CD4-positive, alpha-beta T cell treated with Interferon gamma for 1 hour (primary cell): Measurements from ENCODE around the gene OPN4.

Experiments
- DNase-seq: peaks from one replicate; pipeline ENCODE4 v3.0.0-alpha.2; 2020

The OPN4 gene

GRCh38 chr10:86662186-86663045 lies 8.1 kb downstream of the OPN4 start:
- no peak for DNase-seq

GRCh38 chr10:86663046-86663345 lies 8.6 kb downstream of the OPN4 start:
- no peak for DNase-seq

DNA sequence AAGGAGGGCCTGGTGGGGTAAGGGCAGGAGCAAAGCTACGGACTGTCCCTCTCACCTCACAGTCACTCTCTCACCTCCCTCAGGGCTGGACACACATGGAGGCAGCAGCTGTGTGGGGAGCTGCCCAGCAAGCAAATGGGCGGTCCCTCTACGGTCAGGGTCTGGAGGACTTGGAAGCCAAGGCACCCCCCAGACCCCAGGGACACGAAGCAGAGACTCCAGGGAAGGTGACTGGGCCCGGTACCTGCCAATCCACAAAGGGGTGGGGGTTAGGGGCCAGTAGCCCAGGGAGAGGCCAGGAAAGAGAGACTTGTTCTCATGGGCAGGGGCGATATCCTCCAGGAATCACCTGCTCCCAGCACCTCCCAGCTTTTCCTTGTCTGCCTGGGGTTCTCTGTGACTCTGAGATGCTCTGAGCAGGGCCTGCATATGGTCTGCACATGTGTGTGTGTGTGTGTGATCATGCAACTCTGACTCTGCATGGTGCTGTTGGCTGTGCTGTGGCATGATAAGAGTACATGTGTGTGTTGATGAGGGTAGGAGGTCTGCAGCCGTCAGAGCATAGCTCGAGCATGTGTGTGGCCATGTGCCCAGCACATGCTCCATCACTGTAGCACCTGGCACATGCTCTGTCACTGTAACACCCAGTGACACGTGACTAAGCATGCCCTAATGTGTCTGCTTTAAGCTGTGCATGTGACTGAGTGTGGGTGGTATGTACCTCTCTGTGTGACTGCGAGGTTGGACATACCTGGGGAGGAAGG lies 9.4 kb downstream of the OPN4 start:
- DNase-seq = no peak

DNA sequence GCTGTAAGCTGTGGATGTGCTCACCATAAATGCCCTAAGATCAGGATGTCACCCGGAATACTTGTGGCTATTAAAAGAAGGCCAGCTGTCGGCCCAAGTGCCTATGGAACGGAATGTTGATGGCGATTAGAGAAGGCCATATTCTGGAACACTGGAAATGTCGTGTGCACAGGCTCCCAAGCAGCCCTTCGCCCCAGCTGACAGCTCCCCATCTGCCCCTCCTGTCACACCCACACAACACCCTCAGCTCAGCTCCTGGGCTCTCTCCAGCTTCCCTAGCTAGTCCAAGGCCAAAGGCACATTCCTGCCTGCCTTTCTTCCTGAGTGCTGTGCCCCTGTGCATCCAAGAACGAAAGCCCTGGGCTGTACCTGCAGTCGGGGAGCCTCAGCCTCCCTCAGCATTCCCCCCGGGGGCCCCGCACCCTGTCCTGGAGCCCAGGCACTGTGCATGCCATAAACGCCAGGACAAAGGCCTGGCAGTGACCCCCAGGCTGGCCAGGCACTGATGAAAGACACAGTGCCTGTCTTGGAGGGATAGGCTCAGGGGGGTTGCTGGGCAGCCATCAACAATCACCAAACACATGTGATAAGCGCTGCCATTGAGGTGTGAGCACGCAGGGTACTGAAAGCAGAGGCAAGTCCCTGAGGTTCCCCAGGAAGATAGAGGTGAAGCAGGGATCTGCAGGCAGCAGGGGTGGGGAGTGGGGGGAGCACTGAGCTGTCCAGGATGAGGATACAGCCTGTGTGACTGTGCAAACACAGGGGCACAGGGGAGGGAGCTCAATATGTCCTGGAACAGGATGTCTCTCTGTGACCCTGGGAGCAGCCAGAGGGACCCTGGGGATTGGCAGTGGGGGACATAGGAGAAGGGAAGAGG lies 10.2 kb downstream of the OPN4 start:
- DNase-seq = no peak

DNA sequence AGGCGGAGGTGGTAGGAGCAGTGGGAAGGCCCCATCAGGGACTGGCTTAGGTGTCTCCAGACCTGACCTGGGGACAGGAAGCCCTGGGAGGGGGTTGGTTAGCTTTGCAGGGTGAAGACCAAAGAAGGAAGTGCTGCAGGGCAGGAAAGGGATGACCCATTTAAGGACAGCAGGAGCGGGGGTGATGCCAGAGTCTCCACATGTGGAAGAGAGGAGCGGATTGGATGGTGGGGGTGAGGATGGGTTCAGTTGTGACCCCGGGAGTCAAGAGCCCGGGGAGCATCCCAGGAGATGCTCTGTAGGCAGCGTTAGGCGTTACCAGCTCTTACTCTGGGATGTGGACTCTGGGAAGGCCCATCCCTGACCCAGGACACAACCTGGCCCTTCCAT lies 10.9 kb downstream of the OPN4 start:
- no peak for DNase-seq

GRCh38 chr10:86665868-86666267 lies 11.5 kb downstream of the OPN4 start:
- DNase-seq = no peak

- no peak for DNase-seq
These were observed 12.2 kb downstream of the OPN4 start for GRCh38 chr10:86666538-86666937.

DNA sequence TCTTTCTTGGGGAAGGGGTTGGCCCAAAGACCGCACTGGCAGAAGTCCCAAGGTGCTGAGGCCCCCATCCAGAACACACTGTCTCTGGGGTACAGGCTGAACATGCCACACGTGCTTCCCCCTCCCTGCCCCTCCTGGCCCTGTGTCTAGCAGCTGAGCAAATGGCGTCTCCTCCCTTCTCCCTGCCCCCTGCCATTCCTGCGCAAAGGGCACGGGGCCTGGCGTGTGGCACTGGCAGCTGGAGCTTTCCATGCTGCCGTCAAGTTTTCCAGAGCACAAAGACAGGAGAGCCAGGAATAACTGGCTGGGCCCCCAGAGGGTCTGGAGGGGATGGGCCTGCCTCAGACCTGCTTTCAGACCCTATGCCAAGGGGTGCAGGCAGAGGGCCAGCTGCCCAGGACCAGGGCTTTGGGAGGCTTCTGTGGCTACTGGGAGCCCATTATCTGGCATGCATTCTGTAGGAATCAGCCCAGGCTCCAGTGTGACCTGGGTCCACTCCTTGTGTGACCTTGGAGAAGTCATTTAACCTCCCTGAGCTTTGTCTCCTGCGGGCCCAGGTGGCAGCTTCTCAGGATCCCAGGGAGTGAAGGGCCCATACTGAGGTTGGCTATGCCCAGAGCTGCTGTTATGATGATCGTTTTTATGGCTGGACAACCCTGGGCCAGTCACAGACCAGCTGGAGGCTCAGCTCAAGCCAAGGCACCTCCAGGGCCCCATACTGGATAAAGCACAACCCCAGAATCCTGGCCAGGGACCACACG lies 13.3 kb downstream of the OPN4 start:
- no peak for DNase-seq

- no peak for DNase-seq
These were observed 14.2 kb downstream of the OPN4 start, which contains the start of gene LDB3 for GRCh38 chr10:86668297-86669165. TSS of gene LDB3 (plus strand) at chr10:86668511. CDS start at chr10:86668692, 181 bp downstream.

DNA sequence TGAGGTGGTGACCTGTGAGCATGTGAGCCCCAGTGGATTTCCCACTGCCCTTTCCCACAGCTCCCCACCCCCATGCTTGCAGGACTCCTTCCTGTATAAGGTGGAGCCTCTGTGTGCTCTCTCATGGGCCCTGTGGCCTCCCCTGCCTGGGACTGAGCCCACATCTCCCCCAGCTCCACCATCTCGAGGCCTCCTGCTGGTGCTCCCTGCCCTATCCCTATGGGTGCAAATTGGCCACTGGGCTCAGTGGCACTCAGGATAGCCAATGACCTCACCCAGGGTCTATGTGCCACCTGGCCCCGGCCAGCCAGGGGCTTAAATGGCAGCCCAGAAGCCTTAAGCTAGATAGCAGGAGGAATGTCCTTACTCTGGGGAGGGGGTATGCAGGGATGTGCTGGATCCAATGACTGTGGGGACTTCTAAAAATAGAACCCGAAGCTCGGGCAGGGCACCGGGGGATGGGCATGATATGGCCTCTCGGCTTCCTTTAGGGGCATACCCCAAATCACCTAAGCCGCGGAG lies 16.0 kb downstream of the OPN4 start:
- DNase-seq = no peak

- no peak for DNase-seq
These were observed 16.5 kb downstream of the OPN4 start for GRCh38 chr10:86670876-86671275.

GRCh38 chr10:86671419-86671818 lies 17.1 kb downstream of the OPN4 start:
- no peak for DNase-seq

- no peak for DNase-seq
These were observed 17.8 kb downstream of the OPN4 start for GRCh38 chr10:86671985-86672710.

- DNase-seq = no peak
These were observed 19.0 kb downstream of the OPN4 start for GRCh38 chr10:86673216-86673826.

DNA sequence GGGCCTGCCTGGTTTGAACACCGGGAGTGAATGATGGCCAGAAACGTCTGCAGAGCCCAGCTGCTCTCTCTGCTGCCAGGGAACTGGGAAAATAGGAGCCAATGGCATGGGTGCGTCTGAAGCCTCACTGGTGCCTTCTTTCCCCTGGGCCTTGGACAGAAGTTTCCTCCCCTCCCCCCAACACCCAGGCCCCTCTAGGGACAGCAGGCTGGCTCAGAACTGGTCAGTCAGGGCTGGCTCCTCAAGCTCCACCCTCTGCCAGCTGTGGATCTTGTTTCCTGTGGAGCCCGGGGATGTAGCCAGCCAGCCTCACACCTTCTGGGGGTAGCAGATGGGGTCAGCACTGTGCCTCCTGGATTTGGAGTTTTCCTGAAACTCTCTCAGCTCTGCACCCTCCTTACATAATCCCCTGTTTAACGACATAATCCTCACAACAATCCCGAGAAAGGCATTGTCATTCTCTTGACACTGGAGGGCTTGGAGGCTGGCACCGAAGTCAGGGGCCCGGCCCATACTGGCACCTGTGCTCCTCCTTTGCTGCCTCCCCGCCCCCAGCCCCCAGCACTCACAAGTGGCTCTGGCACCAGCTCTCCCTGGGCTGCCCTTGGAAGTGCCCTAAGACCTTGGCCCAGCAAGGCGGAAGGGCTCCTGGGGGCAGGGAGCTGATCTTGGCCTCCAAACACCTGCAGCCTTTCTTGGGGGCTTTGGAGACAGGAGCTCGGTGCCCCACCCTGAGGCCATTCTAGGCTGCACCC lies 19.7 kb downstream of the OPN4 start:
- no peak for DNase-seq

DNA sequence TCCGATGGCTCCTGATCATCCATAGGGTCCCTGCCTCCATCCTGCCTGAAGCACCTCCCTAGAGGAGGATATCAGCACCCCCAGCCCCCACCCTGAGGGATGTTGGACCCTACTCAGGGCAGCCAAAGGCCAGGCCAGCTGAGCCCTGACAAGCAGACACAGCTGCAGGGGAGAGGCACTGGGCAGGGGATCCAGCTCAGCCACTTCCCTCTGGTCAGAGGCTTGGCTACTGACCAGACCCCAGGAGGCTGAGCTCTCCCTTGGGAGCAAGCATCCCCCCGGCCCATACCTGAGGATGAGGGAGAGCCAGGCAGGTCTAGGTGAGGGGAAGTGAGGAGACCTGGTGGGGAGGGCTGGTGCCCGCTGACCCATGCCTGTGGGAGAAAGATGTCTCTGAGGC lies 20.6 kb downstream of the OPN4 start:
- DNase-seq = no peak

- DNase-seq = no peak
These were observed 23.0 kb downstream of the OPN4 start for GRCh38 chr10:86677374-86677773.

GRCh38 chr10:86678999-86679792 lies 24.8 kb downstream of the OPN4 start:
- no peak for DNase-seq
